Measurements from ENCODE around the gene FMO4.

GRCh38 chr1:171270806-171271205 is 43.2 kb upstream of the FMO4 start:
- no peak for TF ChIP-seq ZNF248 (tag by site-specific recombination; IDR thresholded peaks at IDR 0.05)
- TF ChIP-seq CTCF (tag by site-specific recombination; IDR thresholded peaks at IDR 0.05): no peak
- TF ChIP-seq YY1 (tag by site-specific recombination; IDR thresholded peaks at IDR 0.05): no peak
- TF ChIP-seq ZNF146 (tag by site-specific recombination; IDR thresholded peaks at IDR 0.05): no peak
- no peak for TF ChIP-seq AEBP2 (tag by site-specific recombination; IDR thresholded peaks at IDR 0.05; ENCODE audit: borderline replicate concordance)
- TF ChIP-seq ATF2 (tag by site-specific recombination; IDR thresholded peaks at IDR 0.05; ENCODE audit: low read depth): no peak
- no peak for TF ChIP-seq REST (tag by site-specific recombination; IDR thresholded peaks at IDR 0.05)

Data from HEK293 (cell line).